ENCODE data around the gene TMEM164.
A peak's percentile ranks its signal among the peaks of the same experiment; 100 is the strongest.
"Not testable (repeated sequence)": the region's sequence is repeated elsewhere in the genome, so short reads cannot be mapped to it uniquely, and the experiment has no call there.

The TMEM164 gene

GRCh38 chrX:110138557-110138956, 135.6 kb downstream of the TMEM164 start:
- DNase-seq, result no peak

- no peak for DNase-seq
Measured at GRCh38 chrX:110139172-110139571, 136.3 kb downstream of the TMEM164 start.

- no peak for DNase-seq
Measured at GRCh38 chrX:110142096-110142495, 139.2 kb downstream of the TMEM164 start.

DNA sequence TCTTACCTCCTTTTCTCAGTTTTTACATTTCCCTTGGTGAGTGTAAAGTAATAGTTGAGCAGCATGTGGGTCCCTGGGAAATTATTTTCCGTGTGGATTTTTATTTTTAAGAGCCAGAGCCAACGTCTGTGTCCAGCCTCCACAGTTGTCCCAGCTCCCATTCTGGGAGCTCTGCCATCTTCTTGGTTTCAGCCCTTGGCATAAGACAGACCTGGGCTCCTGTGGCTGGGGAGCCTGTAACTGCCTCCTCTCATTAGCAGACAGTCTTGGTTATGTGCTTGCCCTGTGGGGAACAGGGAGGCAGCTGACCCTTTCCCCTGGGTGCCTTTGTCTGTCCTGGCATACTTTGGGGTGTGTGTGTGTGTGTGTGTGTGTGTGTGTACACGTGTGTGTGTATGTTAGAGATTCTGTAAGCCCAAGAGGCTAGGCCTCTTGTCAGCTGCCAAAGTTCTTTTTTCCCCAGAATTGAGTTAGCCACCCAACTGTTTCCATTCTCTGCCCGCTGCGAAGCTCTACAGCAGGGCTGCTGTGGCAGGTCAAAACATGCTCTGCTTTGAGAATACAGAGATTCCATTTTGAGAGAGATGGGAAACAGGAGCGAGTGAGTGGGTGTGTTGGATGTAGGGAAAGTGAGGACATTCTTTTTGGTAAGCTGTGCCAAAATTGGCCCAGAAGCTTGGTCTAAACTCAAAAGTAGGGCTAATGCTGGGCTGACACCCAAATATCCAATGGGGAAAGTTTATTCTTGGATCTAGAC, 140.7 kb downstream of the TMEM164 start:
- DNase-seq, result no peak

- no peak for DNase-seq
Measured at GRCh38 chrX:110145311-110145710, 142.4 kb downstream of the TMEM164 start.

- DNase-seq, result peak; percentile 60
Measured at GRCh38 chrX:110145854-110146253, 142.9 kb downstream of the TMEM164 start.

GRCh38 chrX:110146521-110146920, 143.6 kb downstream of the TMEM164 start:
- peak; percentile 60 for DNase-seq

- no peak for DNase-seq
Measured at GRCh38 chrX:110153244-110153643, 150.3 kb downstream of the TMEM164 start.

DNA sequence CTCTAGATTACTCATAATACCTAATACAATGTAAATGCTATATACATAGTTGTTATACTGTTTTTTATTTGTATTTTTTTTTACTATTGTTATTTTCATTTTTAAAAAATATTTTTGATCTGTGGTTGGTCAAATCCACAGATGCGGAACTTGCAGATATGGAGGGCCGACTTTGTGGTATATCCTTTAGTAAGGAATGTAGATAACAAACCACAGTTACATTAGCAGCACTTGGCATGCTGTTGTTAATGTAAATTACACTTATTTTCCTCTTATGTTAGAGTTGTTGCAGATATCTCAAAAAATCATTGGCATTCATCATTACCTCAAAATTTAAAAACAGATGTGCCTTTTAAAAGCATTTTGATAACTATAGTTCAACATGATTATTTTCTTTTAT, 151.0 kb downstream of the TMEM164 start:
- DNase-seq, result no peak

- not testable (repeated sequence) for DNase-seq
Measured at GRCh38 chrX:110154328-110154727, 151.4 kb downstream of the TMEM164 start.

- DNase-seq, result no peak
Measured at GRCh38 chrX:110155759-110156158, 152.8 kb downstream of the TMEM164 start.

DNA sequence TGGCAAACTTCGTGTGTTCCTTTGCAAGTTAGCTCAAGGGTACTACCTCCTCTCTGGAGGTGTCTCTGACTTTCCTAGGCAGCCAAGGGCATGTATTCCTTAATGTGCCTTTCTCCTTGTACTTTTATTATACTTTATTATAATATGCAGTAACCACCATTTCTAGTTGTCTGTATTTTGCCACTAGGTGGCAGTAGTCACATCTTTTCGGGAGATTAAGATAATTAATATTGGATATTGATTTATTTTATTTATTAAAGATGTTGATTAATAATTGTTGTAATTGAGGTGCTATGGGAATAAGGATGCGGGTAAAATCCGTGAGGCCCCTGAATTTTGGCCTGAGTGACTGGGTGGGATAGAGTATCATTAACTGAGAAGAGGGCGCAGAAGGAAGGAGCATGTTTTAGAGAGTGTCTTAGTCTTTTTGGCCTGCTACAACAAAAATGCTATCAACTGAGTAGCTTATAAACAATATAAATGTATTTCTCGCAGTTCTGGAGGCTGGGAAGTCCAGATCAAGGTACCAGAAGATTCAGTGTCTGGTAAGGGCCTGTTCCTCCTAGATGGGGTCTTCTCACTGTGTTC, 153.3 kb downstream of the TMEM164 start:
- no peak for DNase-seq

GRCh38 chrX:110157444-110157843, 154.5 kb downstream of the TMEM164 start:
- no peak for DNase-seq

- DNase-seq, result no peak
Measured at GRCh38 chrX:110159235-110159634, 156.3 kb downstream of the TMEM164 start.

DNA sequence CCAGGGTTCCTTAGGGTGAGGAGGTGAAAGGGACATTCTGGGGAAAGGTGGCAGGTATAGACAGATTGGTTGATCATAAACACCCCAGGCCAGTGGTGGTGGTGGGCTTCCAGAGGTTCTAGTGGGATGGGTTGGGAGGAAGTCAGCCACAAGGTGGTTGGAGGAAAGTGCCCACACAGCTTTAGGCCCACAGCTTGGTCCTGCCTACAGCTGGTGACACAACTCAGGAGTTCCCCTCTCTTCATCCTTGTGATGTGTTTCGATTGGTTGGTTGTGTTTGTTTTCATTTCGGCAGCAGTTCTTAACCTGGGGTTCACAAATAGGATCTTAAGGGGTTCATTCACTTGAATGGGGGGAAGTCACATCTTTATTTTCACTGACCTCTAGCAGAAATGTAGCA, 157.0 kb downstream of the TMEM164 start:
- DNase-seq, result no peak

DNA sequence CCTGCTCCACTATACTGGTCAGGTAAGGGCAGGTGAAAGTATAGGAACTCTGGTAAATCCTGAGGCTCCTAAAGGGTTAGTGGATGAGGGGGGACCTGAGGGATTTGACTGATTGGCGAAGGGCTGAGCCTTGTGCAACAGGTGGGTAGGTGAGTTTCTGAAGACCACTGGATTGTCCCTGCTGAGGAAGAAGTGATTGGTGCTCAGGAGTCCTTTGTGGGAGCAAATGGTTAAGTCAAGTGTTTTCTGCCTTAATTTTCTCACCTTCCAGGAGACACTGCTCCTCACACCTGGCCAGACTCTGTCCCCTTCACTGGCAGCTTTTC, 158.4 kb downstream of the TMEM164 start:
- no peak for DNase-seq

GRCh38 chrX:110162131-110162530, 159.2 kb downstream of the TMEM164 start:
- DNase-seq, result no peak

DNA sequence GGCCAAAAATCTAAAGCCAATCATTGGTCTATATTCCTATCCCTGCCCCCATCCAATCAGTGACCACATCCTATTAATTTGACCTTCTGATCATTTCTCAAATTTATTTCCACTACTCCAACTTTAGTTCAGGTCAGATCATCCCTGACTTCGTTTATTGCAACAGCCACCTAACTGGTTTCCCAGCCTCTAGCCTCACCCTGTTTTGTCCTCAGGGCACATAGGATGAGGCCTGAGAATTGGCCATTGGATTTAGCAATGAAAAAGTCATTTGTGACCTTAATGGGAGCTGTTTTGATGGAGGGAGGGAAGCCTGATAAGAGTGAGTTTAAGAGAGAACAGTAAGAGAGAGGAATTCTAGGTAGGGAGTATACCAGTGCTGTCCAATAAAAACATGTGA, 160.0 kb downstream of the TMEM164 start:
- DNase-seq, result no peak

DNA sequence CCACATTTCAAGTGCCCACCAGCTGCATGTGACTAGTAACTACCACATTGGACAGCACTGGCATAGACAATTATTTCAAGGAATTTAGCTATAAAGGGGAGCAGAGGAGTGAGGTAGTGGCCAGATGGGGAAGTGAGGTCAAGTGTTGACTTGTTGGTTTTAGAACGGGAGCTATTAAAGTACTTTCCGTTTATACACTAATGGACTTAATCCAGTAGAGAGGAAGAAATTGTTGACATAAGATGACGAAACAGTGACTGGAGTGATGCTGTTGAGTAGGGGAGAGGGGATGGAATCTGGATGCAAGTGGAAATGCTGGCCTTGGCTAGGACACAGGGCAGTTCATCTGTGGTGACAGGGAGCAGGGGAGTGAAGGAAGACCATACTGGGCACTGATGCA, 160.6 kb downstream of the TMEM164 start:
- no peak for DNase-seq

GRCh38 chrX:110167952-110168451, 165.1 kb downstream of the TMEM164 start:
- peak; percentile 79 for DNase-seq

DNA sequence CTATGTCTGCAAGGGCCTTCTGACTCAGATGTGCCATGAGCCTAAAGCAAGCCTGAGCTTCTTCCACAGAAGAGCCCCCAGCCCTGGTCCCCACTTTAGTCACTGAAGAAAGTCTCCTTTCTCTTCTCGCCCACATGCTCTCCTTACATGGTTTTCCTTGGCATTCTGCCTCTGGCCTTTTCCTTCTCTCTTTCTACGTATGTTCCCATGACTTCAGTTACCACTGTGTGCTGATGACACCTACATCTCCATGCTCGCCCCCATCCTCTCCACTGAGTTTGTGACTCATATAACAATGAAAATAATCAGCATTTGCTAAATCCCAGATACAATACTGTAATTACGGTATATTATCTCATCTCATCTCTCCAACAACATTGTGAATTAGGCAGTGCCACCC, 165.7 kb downstream of the TMEM164 start:
- no peak for DNase-seq

DNA sequence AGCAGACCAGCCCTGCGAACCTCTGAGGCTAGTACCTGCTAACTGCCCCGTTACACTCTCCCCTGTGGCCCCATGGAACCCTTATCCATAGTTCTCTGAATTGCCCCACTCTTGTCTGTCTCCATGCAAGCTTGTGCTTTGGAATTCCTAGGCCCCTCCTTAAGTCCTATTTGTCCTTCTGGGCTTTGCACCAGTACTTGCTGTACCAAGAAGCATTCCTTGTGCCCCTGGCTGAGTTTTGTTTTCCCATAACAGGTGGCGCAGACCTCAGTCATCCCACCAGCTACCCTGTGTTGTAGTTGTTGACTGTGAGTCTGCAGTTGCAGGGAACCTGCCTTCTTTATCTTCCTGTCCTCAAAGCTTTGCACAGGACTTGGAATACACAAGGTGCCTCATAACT, 167.1 kb downstream of the TMEM164 start:
- no peak for DNase-seq

- no peak for DNase-seq
Measured at GRCh38 chrX:110171442-110171841, 168.5 kb downstream of the TMEM164 start.

GRCh38 chrX:110172215-110172614, 169.3 kb downstream of the TMEM164 start:
- no peak for DNase-seq

All from activated CD8-positive, alpha-beta memory T cell treated with anti-CD3 and anti-CD28 coated beads for 24 hours (primary cell).